KMS-11 (cell line): ENCODE measurements around the gene SEMA6D.
A peak's percentile ranks its signal among the peaks of the same experiment; 100 is the strongest.

Experiments
- H2AFZ ChIP-seq: fragments of 200-600 bp; sonication (generic); 2 replicates; pipeline ENCODE4 v1.6.1; 2016; ENCODE audit warnings: antibody characterized with exemption, mixed run types, low read depth
- H3K27ac ChIP-seq: fragments of 200-600 bp; sonication (generic); 2 replicates; pipeline ENCODE4 v1.6.1; 2016; ENCODE audit warnings: mild to moderate bottlenecking, mixed run types
- H3K27me3 ChIP-seq: fragments of 200-600 bp; sonication (generic); 2 replicates; pipeline ENCODE4 v1.6.1; 2017; ENCODE audit warnings: mild to moderate bottlenecking, low read depth, mixed run types, moderate library complexity; ENCODE audit not compliant: insufficient read depth
- H3K36me3 ChIP-seq: fragments of 200-600 bp; sonication (generic); 2 replicates; pipeline ENCODE4 v1.6.1; 2017; ENCODE audit warnings: mild to moderate bottlenecking, mixed run types; ENCODE audit not compliant: insufficient read depth
- H3K4me1 ChIP-seq: fragments of 200-600 bp; sonication (generic); 2 replicates; pipeline ENCODE4 v1.6.1; 2016; ENCODE audit warnings: mild to moderate bottlenecking, low read depth, mixed run types; ENCODE audit not compliant: poor library complexity, severe bottlenecking
- H3K4me2 ChIP-seq: fragments of 200-600 bp; sonication (generic); 2 replicates; pipeline ENCODE4 v1.7.0; 2016; ENCODE audit warnings: mild to moderate bottlenecking, mixed run types
- H3K4me3 ChIP-seq: fragments of 200-600 bp; sonication (generic); IDR thresholded peaks from 2 replicates; pipeline ENCODE4 v1.6.1; 2017; ENCODE audit warnings: low read depth, low read length, mixed read lengths; ENCODE audit not compliant: insufficient read depth
- H3K79me2 ChIP-seq: fragments of 200-600 bp; sonication (generic); 2 replicates; pipeline ENCODE4 v1.6.1; 2016; ENCODE audit warnings: low read depth, mixed run types; ENCODE audit not compliant: insufficient read depth
- H3K9ac ChIP-seq: fragments of 200-600 bp; sonication (generic); 2 replicates; pipeline ENCODE4 v1.6.1; 2016; ENCODE audit warnings: mild to moderate bottlenecking, mixed run types
- H4K20me1 ChIP-seq: fragments of 200-600 bp; sonication (generic); 2 replicates; pipeline ENCODE4 v1.6.1; 2016; ENCODE audit warnings: mild to moderate bottlenecking, mixed run types; ENCODE audit not compliant: insufficient read depth
- CTCF ChIP-seq: fragments of 200-600 bp; sonication (generic); conservative IDR thresholded peaks from 2 replicates; pipeline ENCODE4 v1.6.1; 2017; ENCODE audit warnings: low read depth, mild to moderate bottlenecking, antibody characterized with exemption, low read length, moderate library complexity, mixed read lengths

SEMA6D gene

DNA sequence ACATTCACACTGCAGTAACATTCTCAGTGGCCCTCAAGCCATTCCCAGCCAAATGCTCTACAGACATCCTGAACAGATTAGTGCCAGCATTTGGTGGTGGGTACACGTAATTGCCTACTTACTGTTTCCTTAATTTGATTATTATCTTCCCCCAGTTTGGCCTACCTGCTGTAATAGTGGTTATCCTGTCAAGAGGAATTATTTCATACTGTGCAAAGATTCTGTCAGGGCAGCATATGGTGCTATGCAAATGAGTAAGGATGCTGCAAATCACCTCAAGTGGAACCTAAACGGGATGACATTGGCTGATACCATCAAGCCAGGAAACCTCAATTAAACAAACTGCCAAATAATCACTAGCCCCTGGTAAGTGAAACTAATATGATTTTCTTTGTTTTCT is 88.7 kb downstream of the SEMA6D start:
- Histone ChIP-seq H3K27ac (no peak overlapping the region), H3K4me2 (no peak overlapping the region), H2AFZ (no peak overlapping the region), H3K27me3 (no peaks in the 10 kb centered on the region), H3K4me3 (no peak overlapping the region), H3K4me1 (no peaks in the 10 kb centered on the region), H4K20me1 (no peaks in the 10 kb centered on the region), H3K9ac (no peak overlapping the region), H3K79me2 (no peaks in the 10 kb centered on the region), H3K36me3 (no peaks in the 10 kb centered on the region)
- TF ChIP-seq CTCF: no peak

- Histone ChIP-seq H3K79me2 (no peaks in the 10 kb centered on the region), H3K27ac (no peak overlapping the region), H3K27me3 (no peaks in the 10 kb centered on the region), H3K9ac (no peak overlapping the region), H4K20me1 (no peaks in the 10 kb centered on the region), H3K4me3 (no peak overlapping the region), H3K4me2 (no peak overlapping the region), H2AFZ (no peak overlapping the region), H3K36me3 (no peaks in the 10 kb centered on the region), H3K4me1 (peaks cover 27% of the 10 kb centered on the region)
- TF ChIP-seq CTCF: no peak
These were observed 93.9 kb downstream of the SEMA6D start for GRCh38 chr15:47811172-47811571.

DNA sequence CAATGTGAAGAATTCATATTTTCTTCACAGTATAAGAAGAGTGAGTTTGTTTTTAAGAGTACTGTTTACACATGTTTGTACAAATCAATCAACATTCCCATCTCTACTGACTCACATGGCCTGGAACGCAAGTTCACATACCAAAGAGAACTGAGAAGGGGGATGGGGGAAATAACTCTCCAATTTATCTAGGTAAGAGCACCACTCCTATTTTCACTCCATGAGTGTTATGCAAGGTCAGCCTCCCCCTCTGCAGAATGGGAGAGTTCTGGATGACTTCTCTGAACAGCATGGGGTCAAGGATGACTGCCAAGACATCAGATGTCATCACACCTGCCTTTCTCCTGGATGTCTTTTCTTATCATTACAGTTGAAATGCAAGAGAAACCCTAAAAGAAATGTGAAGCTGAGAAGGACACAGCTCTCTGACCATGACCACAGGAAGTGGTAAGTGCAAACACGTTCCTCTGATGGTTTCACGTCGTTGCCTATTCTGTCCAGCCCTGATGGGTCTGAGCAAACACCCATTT is 95.2 kb downstream of the SEMA6D start:
- no peaks in the 10 kb centered on the region for H3K27me3 ChIP-seq
- H3K79me2 ChIP-seq: no peaks in the 10 kb centered on the region
- H4K20me1 ChIP-seq: no peaks in the 10 kb centered on the region
- H3K36me3 ChIP-seq: no peaks in the 10 kb centered on the region
- peaks cover 27% of the 10 kb centered on the region for H3K4me1 ChIP-seq
- H3K27ac ChIP-seq: no peak overlapping the region
- TF ChIP-seq CTCF: no peak
- H2AFZ ChIP-seq: no peak overlapping the region
- H3K9ac ChIP-seq: no peak overlapping the region
- peak overlapping the region; percentile 13; the same call in 1 of the 2 replicates for H3K4me2 ChIP-seq
- H3K4me3 ChIP-seq: no peak overlapping the region

DNA sequence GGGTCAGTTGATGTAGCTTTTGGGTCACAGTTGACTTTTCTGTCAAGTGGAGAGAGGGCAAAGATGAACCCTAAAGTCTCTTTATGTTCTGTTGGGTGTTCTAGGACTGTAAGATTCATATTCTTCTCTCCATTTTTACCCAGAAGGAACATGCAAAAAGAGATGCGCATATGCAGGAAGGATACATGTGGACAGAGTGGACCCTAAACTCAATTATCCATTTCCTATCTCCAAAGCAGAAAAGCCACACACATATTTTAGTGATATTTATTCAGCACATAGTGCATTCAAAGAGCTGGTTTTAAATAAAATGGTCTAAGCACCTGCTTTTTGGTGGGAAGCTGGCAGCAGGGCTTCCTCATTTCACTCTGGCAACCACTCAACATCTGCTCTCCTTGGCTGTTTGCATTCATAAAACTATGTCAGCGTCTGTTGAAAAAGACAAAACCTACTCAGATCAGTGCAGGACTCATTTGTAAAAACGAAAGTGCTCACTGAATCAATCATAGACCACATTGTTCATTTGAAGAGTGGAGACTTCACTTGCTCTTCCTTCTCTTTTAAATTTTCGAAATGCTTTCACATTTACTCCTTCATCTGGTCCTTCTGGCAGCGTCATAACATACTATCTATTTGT is 96.6 kb downstream of the SEMA6D start:
- no peaks in the 10 kb centered on the region for H3K79me2 ChIP-seq
- no peak overlapping the region for H3K4me3 ChIP-seq
- TF ChIP-seq CTCF: no peak
- no peak overlapping the region for H3K27ac ChIP-seq
- no peaks in the 10 kb centered on the region for H4K20me1 ChIP-seq
- H3K27me3 ChIP-seq: no peaks in the 10 kb centered on the region
- H3K4me2 ChIP-seq: peak overlapping the region; percentile 40; the same call in 1 of the 2 replicates
- H2AFZ ChIP-seq: 0 out of 2 replicates have a peak overlapping the region, but pooled peaks have one; percentile 24
- H3K4me1 ChIP-seq: peaks cover 27% of the 10 kb centered on the region
- no peak overlapping the region for H3K9ac ChIP-seq
- no peaks in the 10 kb centered on the region for H3K36me3 ChIP-seq
